Measurements from ENCODE around the gene MZB1.
A peak's percentile ranks its signal among the peaks of the same experiment; 100 is the strongest.
"Not testable (repeated sequence)": the region's sequence is repeated elsewhere in the genome, so short reads cannot be mapped to it uniquely, and the experiment has no call there.

The MZB1 gene

GRCh38 chr5:139410993-139411828 is 21.5 kb upstream of the MZB1 start:
- no peak overlapping the region for H3K4me3 ChIP-seq (replicated peaks; ENCODE audit: low read depth, low read length)
- DNase-seq (ENCODE audit: extremely low read depth, low read depth): no peak
- no peak for TF ChIP-seq CTCF (IDR thresholded peaks at IDR 0.05; ENCODE audit: low read depth, low read length, missing control alignments)

- TF ChIP-seq CTCF (IDR thresholded peaks at IDR 0.05; ENCODE audit: low read depth, low read length, missing control alignments): no peak
- no peak for DNase-seq (ENCODE audit: extremely low read depth, low read depth)
- H3K4me3 ChIP-seq (replicated peaks; ENCODE audit: low read depth, low read length): no peak overlapping the region
These were observed 20.6 kb upstream of the MZB1 start for GRCh38 chr5:139410121-139410992.

GRCh38 chr5:139409116-139409515 is 19.4 kb upstream of the MZB1 start:
- not testable (repeated sequence) for H3K4me3 ChIP-seq (replicated peaks; ENCODE audit: low read depth, low read length); DNase-seq (ENCODE audit: extremely low read depth, low read depth)

GRCh38 chr5:139408191-139408590 is 18.5 kb upstream of the MZB1 start:
- no peak for TF ChIP-seq CTCF (IDR thresholded peaks at IDR 0.05; ENCODE audit: low read depth, low read length, missing control alignments)
- no peak for DNase-seq (ENCODE audit: extremely low read depth, low read depth)
- H3K4me3 ChIP-seq (replicated peaks; ENCODE audit: low read depth, low read length): no peak overlapping the region

- TF ChIP-seq CTCF (IDR thresholded peaks at IDR 0.05; ENCODE audit: low read depth, low read length, missing control alignments): no peak
- DNase-seq (ENCODE audit: extremely low read depth, low read depth): no peak
- H3K4me3 ChIP-seq (replicated peaks; ENCODE audit: low read depth, low read length): no peak overlapping the region
These were observed 17.8 kb upstream of the MZB1 start for GRCh38 chr5:139407517-139407916.

- no peak for DNase-seq (ENCODE audit: extremely low read depth, low read depth)
- no peak for TF ChIP-seq CTCF (IDR thresholded peaks at IDR 0.05; ENCODE audit: low read depth, low read length, missing control alignments)
- no peak overlapping the region for H3K4me3 ChIP-seq (replicated peaks; ENCODE audit: low read depth, low read length)
These were observed 17.2 kb upstream of the MZB1 start for GRCh38 chr5:139406963-139407362.

GRCh38 chr5:139404484-139404840 is 14.7 kb upstream of the MZB1 start:
- TF ChIP-seq CTCF (IDR thresholded peaks at IDR 0.05; ENCODE audit: low read depth, low read length, missing control alignments): no peak
- no peak for DNase-seq (ENCODE audit: extremely low read depth, low read depth)
- H3K4me3 ChIP-seq (replicated peaks; ENCODE audit: low read depth, low read length): peak overlapping the region; percentile 56
